HepG2 (cell line): ENCODE measurements around the gene RIN3. TPM values are rescaled to one million over a fixed set of nuclear protein-coding genes. Genes with fewer than 3 reads are reported as not detected.

ENCODE experiments used
- ATAC-seq: fragments of 200-7000 bp; cut with Tn5 transposase; 3 replicates; pipeline ENCODE4 v1.9.1; 2020; ENCODE audit warnings: mild to moderate bottlenecking, moderate library complexity
- BruUV-seq: library from RNA; stranded (reverse); fragments of 400-500 nt; replicated peaks from 2 replicates; lab custom pipeline; 2021; lab: Mats Ljungman, UMichigan
- CTCF ChIA-PET: fragments of 300-600 bp; formaldehyde crosslinking; extraction: SDS; loops from one replicate; lab custom pipeline; 2021; ENCODE audit warnings: low total read pairs, inconsistent platforms, low intra/inter-chr PET ratio; lab: Yijun Ruan, JAX
- POLR2A ChIA-PET: fragments of 350-600 bp; sonication (Branson Sonifier 250); formaldehyde crosslinking; loops from one replicate; lab custom pipeline; 2020; ENCODE audit warnings: antibody characterized with exemption, inconsistent platforms; lab: Yijun Ruan, JAX
- DNase-seq: peaks from one replicate; pipeline ENCODE4 v3.0.0-alpha.2; 2015; ENCODE audit warnings: low spot score
- FAIRE-seq: peaks from 3 replicates; lab custom pipeline; 2011; peaks lifted over from hg19 to GRCh38; lab: Jason Lieb, UNC
- H2AFZ ChIP-seq: one replicate; pipeline ENCODE4 v1.6.1; 2011; ENCODE audit warnings: low read length, inconsistent platforms
- H3K27ac ChIP-seq: fragments of 300-600 bp; 3 replicates; pipeline ENCODE4 v1.8.0; 2011; ENCODE audit warnings: mixed run types, mild to moderate bottlenecking, mixed read lengths, low read length, inconsistent platforms; ENCODE audit not compliant: insufficient read depth; ENCODE audit errors: extremely low read length
- H3K27me3 ChIP-seq, 2 experiments: fragments of 200-600 bp in 1 of 2; 2 replicates in 1 of 2; 3 replicates in 1 of 2; pipeline versions ENCODE4 v1.6.0 to v1.8.0; 2011; ENCODE audit warnings: low read length in 2 of 2, mild to moderate bottlenecking in 2 of 2, moderate library complexity in 2 of 2, inconsistent platforms in 1 of 2; ENCODE audit not compliant: insufficient read depth in 2 of 2, control insufficient read depth in 1 of 2
- H3K36me3 ChIP-seq, 2 experiments: fragments of 200-600 bp in 1 of 2; replicated peaks in 1 of 2; 2 replicates in 1 of 2; 3 replicates in 1 of 2; pipeline versions ENCODE4 v1.5.1 to v1.8.0; 2011; ENCODE audit warnings: low read length in 2 of 2, inconsistent platforms in 1 of 2; ENCODE audit not compliant: insufficient read depth in 2 of 2, control insufficient read depth in 1 of 2
- H3K4me1 ChIP-seq: 2 replicates; pipeline ENCODE4 v1.5.1; 2012; ENCODE audit warnings: low read length, inconsistent platforms; ENCODE audit not compliant: insufficient read depth
- H3K4me2 ChIP-seq: 2 replicates; pipeline ENCODE4 v1.6.0; 2011; ENCODE audit warnings: low read depth, low read length, inconsistent platforms
- H3K4me3 ChIP-seq, 3 experiments: fragments of 200-600 bp in 1 of 3; sonication (generic), shearing (Covaris generic) in 1 of 3; replicated peaks in 1 of 3; 2 replicates each; pipeline ENCODE4 v1.5.1; 2011 to 2016; ENCODE audit warnings: low read length in 3 of 3, inconsistent platforms in 2 of 3, low read depth in 2 of 3, mild to moderate bottlenecking in 2 of 3, control low read depth in 1 of 3, mixed read lengths in 1 of 3; ENCODE audit not compliant: insufficient read depth in 1 of 3
- H3K79me2 ChIP-seq: one replicate; pipeline ENCODE4 v1.6.1; 2011; ENCODE audit warnings: low read length, inconsistent platforms; ENCODE audit not compliant: insufficient read depth
- H3K9ac ChIP-seq: 2 replicates; pipeline ENCODE4 v1.6.0; 2011; ENCODE audit warnings: mild to moderate bottlenecking, low read depth, low read length, inconsistent platforms; ENCODE audit not compliant: insufficient read depth
- H3K9me3 ChIP-seq: 2 replicates; pipeline ENCODE4 v1.5.1; 2012; ENCODE audit warnings: mild to moderate bottlenecking, low read length
- H4K20me1 ChIP-seq: 2 replicates; pipeline ENCODE4 v1.6.0; 2011; ENCODE audit warnings: inconsistent platforms, mild to moderate bottlenecking, low read length, moderate library complexity; ENCODE audit not compliant: insufficient read depth
- HNRNPK ChIP-seq: fragments of 200-400 bp; formaldehyde crosslinking; IDR thresholded peaks from 2 replicates; pipeline ENCODE4 v1.6.1; 2018; ENCODE audit warnings: low read length, low read depth, moderate library complexity, mild to moderate bottlenecking; ENCODE audit not compliant: poor library complexity, severe bottlenecking
- RBM22 ChIP-seq: fragments of 200-400 bp; formaldehyde crosslinking; optimal IDR thresholded peaks from 2 replicates; pipeline ENCODE3; 2017; ENCODE audit warnings: mild to moderate bottlenecking, low read length, moderate library complexity
- RFXAP ChIP-seq: sonication (generic); formaldehyde crosslinking; IDR thresholded peaks from 2 replicates; pipeline ENCODE4 v1.4.0; 2020; ENCODE audit warnings: missing genetic modification reagents, borderline replicate concordance
- ZNF747 ChIP-seq: sonication (generic); formaldehyde crosslinking; IDR thresholded peaks from 2 replicates; pipeline ENCODE4 v1.8.1; 2023; ENCODE audit warnings: missing genetic modification reagents, mild to moderate bottlenecking, borderline replicate concordance
- WGBS: methylation state at CpG from one replicate; pipeline ENCODE4 v1.1.6; 2017; ENCODE audit warnings: low lambda C conversion rate; 5-methylcytosine and 5-hydroxymethylcytosine counted together
- in situ Hi-C: cut with HindIII; loops from 2 replicates; pipeline ENCODE4 v1.10.0; 2017; ENCODE audit warnings: low pct_unique_long_range_greater_than_20kb; ENCODE audit not compliant: extremely low pct_ligation_motif_present
- intact Hi-C: fragments of 100-400 bp; cut with micrococcal nuclease; formaldehyde crosslinking; loops from one replicate; pipeline ENCODE4 v1.10.0; 2022; ENCODE audit not compliant: unreplicated experiment
- polyA plus RNA-seq, 8 experiments: library from polyadenylated mRNA; depleted of rRNA in 3 of 8; stranded (reverse) in 7 of 8; unstranded in 1 of 8; fragments of >200 nt; fragmentation: Illumina TruSeq in 4 of 8; extraction: Trizol in 4 of 8; gene quantifications; 2 replicates each; pipeline versions ENCODE4 v1.2.1 to v1.2.3, GENCODE V29; 2011 to 2016; ENCODE audit warnings: low read depth in 4 of 8, missing spikeins in 1 of 8, mixed read lengths in 1 of 8; ENCODE audit not compliant: insufficient read depth in 1 of 8
- total RNA-seq, 5 experiments: library from RNA; depleted of rRNA; stranded (reverse); fragments of >200 nt; fragmentation: Illumina TruSeq; extraction: Trizol; gene quantifications; 2 replicates each; pipeline ENCODE4 v1.2.3, GENCODE V29; 2016; ENCODE audit warnings: low read depth in 1 of 5
- TF ChIP-seq, protein P1 (sequence below): sonication (generic); formaldehyde crosslinking; IDR thresholded peaks from 2 replicates; pipeline ENCODE4 v1.5.1; 2020; ENCODE audit warnings: mild to moderate bottlenecking, missing genetic modification reagents, borderline replicate concordance

RIN3 gene
- total and polyA plus RNA-seq, 2 of the 13 experiments (the other 11 are each of a cell fraction or from before 2014, with no cell fraction given) = 2.3 to 3.6 TPM

DNA sequence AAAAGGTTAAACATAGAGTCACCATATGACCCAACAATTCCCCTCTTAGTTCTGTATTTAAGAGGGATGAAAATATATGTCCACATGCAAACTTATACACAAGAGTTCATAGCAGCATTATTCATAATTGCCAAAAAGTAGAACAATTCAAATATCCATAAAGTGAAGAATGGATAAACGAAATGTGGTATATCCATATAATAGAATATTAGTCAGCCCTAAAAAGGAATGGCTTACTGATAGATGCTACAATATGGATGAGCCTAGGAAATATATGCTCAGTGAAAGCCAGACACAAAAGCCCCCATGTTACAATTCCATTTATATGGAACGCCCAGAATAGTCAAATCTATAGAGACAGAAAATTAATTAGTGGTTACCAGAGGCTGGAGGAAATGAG, 44.1 kb upstream of the RIN3 start (continued):
- no peak for TF ChIP-seq HNRNPK

DNA sequence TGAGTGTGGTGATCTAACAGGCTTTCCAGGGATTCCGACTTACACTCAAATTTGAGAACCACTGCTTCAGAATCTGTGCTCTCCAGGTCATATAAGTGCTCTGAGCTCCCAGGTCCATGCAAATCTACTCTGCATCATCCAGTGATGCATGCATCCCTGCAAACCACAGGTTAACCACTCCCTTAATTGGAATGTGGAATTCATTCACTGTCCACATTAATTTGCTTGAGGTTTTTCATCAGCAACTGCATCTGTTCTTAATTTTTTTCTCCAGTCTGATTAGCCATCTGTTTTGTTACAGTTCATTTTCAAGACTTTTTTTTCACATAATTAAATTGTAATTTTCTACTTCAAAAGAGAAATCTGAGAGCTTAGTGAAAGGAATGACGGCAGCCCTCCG, 43.4 kb upstream of the RIN3 start:
- BruUV-seq = no TSS peak
- CTCF ChIA-PET = no interaction called here
- Histone ChIP-seq H3K27me3 (no peaks in the 10 kb centered on the region; a peak in 2 of 5 replicates), H3K27ac (no peak overlapping the region), H3K9me3 (no peaks in the 10 kb centered on the region), H4K20me1 (no peaks in the 10 kb centered on the region), H3K9ac (no peak overlapping the region), H3K4me2 (no peak overlapping the region), H3K4me3 (no peak overlapping the region), H3K4me1 (peaks cover 34% of the 10 kb centered on the region), H3K36me3 (no peaks in the 10 kb centered on the region), H3K79me2 (no peaks in the 10 kb centered on the region), H2AFZ (no peak overlapping the region)
- DNase-seq (no peak), ATAC-seq (no peak), FAIRE-seq (no peak)
- intact Hi-C loops = loop anchor here (5.0 kb wide), 1 partner anchor 42 kb away; the partner anchor contains the start of gene RIN3
- in situ Hi-C loops = no loop called here
- POLR2A ChIA-PET = no interaction called here
- TF ChIP-seq, protein P1, sequence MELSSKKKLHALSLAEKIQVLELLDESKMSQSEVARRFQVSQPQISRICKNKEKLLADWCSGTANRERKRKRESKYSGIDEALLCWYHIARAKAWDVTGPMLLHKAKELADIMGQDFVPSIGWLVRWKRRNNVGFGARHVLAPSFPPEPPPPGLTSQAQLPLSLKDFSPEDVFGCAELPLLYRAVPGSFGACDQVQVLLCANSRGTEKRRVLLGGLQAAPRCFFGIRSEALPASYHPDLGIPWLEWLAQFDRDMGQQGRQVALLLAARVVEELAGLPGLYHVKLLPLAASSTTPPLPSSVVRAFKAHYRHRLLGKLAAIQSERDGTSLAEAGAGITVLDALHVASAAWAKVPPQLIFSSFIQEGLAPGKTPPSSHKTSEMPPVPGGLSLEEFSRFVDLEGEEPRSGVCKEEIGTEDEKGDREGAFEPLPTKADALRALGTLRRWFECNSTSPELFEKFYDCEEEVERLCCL (CRISPR knock-in tag) = no peak
- TF ChIP-seq RFXAP (CRISPR knock-in tag) (no peak), RBM22 (no peak), ZNF747 (CRISPR knock-in tag) (no peak)
- 53% methylated on average over 3 of the region's 3 CpGs for WGBS
